ENCODE results near the gene GDF10.

Gene GDF10

DNA sequence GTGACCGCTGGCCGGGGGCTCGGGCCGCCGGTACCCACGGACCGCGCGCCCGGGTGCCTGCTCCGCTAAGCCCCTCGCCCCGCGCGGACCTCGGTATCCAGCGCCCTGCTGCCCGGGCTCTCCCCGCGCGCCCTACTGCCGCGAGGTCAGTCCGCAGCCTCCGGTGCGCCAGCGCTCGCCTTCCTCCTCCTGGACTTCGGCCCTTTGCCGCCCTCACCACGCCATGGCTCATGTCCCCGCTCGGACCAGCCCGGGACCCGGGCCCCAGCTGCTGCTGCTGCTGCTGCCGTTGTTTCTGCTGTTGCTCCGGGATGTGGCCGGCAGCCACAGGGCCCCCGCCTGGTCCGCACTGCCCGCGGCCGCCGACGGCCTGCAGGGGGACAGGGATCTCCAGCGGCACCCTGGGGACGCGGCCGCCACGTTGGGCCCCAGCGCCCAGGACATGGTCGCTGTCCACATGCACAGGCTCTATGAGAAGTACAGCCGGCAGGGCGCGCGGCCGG, 483 bp downstream of the GDF10 start:
- H3K27ac ChIP-seq (replicated peaks): no peak overlapping the region
- peaks cover 38% of the 10 kb centered on the region for H3K27me3 ChIP-seq (ENCODE audit: insufficient read depth, poor library complexity, severe bottlenecking)
- H3K4me3 ChIP-seq (replicated peaks; ENCODE audit: insufficient read depth, low read length): no peak overlapping the region
- TF ChIP-seq SPI1 (IDR thresholded peaks at IDR 0.05; ENCODE audit: borderline replicate concordance, low read depth) (no peak), GABPA (IDR thresholded peaks at IDR 0.05; ENCODE audit: low read depth) (no peak), POLR2AphosphoS5 (IDR thresholded peaks at IDR 0.05; ENCODE audit: low read depth) (no peak)
- TF ChIP-seq, protein P1, sequence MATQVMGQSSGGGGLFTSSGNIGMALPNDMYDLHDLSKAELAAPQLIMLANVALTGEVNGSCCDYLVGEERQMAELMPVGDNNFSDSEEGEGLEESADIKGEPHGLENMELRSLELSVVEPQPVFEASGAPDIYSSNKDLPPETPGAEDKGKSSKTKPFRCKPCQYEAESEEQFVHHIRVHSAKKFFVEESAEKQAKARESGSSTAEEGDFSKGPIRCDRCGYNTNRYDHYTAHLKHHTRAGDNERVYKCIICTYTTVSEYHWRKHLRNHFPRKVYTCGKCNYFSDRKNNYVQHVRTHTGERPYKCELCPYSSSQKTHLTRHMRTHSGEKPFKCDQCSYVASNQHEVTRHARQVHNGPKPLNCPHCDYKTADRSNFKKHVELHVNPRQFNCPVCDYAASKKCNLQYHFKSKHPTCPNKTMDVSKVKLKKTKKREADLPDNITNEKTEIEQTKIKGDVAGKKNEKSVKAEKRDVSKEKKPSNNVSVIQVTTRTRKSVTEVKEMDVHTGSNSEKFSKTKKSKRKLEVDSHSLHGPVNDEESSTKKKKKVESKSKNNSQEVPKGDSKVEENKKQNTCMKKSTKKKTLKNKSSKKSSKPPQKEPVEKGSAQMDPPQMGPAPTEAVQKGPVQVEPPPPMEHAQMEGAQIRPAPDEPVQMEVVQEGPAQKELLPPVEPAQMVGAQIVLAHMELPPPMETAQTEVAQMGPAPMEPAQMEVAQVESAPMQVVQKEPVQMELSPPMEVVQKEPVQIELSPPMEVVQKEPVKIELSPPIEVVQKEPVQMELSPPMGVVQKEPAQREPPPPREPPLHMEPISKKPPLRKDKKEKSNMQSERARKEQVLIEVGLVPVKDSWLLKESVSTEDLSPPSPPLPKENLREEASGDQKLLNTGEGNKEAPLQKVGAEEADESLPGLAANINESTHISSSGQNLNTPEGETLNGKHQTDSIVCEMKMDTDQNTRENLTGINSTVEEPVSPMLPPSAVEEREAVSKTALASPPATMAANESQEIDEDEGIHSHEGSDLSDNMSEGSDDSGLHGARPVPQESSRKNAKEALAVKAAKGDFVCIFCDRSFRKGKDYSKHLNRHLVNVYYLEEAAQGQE (IDR thresholded peaks at IDR 0.05; ENCODE audit: insufficient replicate concordance, low read depth): no peak
- TF ChIP-seq, protein P2, sequence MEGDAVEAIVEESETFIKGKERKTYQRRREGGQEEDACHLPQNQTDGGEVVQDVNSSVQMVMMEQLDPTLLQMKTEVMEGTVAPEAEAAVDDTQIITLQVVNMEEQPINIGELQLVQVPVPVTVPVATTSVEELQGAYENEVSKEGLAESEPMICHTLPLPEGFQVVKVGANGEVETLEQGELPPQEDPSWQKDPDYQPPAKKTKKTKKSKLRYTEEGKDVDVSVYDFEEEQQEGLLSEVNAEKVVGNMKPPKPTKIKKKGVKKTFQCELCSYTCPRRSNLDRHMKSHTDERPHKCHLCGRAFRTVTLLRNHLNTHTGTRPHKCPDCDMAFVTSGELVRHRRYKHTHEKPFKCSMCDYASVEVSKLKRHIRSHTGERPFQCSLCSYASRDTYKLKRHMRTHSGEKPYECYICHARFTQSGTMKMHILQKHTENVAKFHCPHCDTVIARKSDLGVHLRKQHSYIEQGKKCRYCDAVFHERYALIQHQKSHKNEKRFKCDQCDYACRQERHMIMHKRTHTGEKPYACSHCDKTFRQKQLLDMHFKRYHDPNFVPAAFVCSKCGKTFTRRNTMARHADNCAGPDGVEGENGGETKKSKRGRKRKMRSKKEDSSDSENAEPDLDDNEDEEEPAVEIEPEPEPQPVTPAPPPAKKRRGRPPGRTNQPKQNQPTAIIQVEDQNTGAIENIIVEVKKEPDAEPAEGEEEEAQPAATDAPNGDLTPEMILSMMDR (IDR thresholded peaks at IDR 0.05; ENCODE audit: insufficient read depth, low read length): no peak
- DNase-seq (ENCODE audit: low read depth in 1 of 2, low spot score in 1 of 2): no peak

DNA sequence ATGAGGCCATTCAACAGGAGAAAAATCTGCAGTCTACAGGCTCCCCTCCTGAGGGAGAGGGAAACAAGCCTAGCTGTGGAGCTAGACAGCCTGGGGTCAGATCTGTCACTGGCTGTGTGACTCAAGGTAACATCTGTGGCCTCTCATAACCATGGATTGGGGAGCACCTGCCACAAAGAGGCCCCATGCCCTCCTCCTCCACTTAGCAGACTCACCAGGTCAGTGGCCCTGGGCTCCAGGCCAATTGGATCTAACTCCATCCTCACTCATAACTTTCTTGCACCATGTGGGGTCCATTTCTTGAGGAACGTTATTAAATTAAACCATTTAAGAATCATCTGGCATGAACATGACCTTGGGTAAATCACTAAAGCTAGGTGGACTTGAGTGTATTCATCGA, 1.8 kb downstream of the GDF10 start:
- TF ChIP-seq POLR2AphosphoS5 (IDR thresholded peaks at IDR 0.05; ENCODE audit: low read depth): no peak
- TF ChIP-seq, protein P2 (IDR thresholded peaks at IDR 0.05; ENCODE audit: insufficient read depth, low read length): no peak
- TF ChIP-seq GABPA (IDR thresholded peaks at IDR 0.05; ENCODE audit: low read depth): no peak
- TF ChIP-seq, protein P1 (IDR thresholded peaks at IDR 0.05; ENCODE audit: insufficient replicate concordance, low read depth): no peak
- TF ChIP-seq SPI1 (IDR thresholded peaks at IDR 0.05; ENCODE audit: borderline replicate concordance, low read depth): no peak
- H3K4me3 ChIP-seq (replicated peaks; ENCODE audit: insufficient read depth, low read length): no peak overlapping the region
- no peak overlapping the region for H3K27ac ChIP-seq (replicated peaks)
- peaks cover 34% of the 10 kb centered on the region for H3K27me3 ChIP-seq (ENCODE audit: insufficient read depth, poor library complexity, severe bottlenecking)
- DNase-seq (ENCODE audit: low read depth in 1 of 2, low spot score in 1 of 2): no peak

DNA sequence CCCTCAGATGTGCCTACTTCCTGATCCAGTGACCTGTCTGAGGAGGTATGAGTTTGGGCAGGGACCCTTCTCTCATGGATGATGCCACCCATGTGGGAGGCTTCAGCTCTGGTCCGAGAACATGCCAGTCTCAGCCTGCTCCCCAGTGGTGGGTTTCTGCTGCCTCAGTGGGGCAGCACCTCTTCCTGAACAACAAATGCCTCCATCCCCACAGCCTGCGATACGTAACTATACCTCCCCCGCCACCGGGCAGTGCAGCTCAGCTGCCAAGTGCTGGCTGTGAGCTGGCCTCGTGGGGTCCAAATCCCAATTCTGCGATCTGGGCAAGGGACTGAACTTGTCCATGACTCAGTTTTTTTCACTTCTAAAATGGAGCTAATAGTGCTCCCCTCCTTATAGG, 3.1 kb downstream of the GDF10 start:
- Histone ChIP-seq H3K27me3 (ENCODE audit: insufficient read depth, poor library complexity, severe bottlenecking) (peaks cover 31% of the 10 kb centered on the region), H3K4me3 (replicated peaks; ENCODE audit: insufficient read depth, low read length) (no peak overlapping the region), H3K27ac (replicated peaks) (no peak overlapping the region)
- no peak for DNase-seq (ENCODE audit: low read depth in 1 of 2, low spot score in 1 of 2)
- no peak for TF ChIP-seq SPI1 (IDR thresholded peaks at IDR 0.05; ENCODE audit: borderline replicate concordance, low read depth)
- no peak for TF ChIP-seq POLR2AphosphoS5 (IDR thresholded peaks at IDR 0.05; ENCODE audit: low read depth)
- TF ChIP-seq, protein P2 (IDR thresholded peaks at IDR 0.05; ENCODE audit: insufficient read depth, low read length): no peak
- TF ChIP-seq GABPA (IDR thresholded peaks at IDR 0.05; ENCODE audit: low read depth): no peak

DNA sequence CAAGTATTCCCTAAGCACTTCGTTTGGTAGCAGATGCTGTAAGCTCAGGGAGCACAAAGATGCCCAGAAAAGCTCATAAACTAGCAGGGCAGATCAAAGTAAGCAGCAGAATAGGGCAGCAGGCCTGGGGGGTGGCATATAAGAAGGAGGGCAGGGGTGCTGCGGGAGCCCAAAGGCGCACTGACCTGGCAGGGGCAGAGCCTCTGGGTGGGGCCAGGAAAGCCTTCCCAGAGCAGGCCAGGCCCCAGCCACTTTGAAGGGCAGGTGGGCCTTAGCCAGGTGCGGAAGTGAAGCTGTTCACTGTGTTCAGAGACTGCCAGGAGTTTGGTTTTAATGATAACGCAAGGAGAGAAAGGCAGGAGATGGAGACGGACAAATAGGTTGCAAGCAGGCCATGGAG, 3.9 kb downstream of the GDF10 start:
- no peak for DNase-seq (ENCODE audit: low read depth in 1 of 2, low spot score in 1 of 2)
- no peak overlapping the region for H3K4me3 ChIP-seq (replicated peaks; ENCODE audit: insufficient read depth, low read length)
- H3K27ac ChIP-seq (replicated peaks): no peak overlapping the region
- TF ChIP-seq POLR2AphosphoS5 (IDR thresholded peaks at IDR 0.05; ENCODE audit: low read depth) (no peak), SPI1 (IDR thresholded peaks at IDR 0.05; ENCODE audit: borderline replicate concordance, low read depth) (no peak), GABPA (IDR thresholded peaks at IDR 0.05; ENCODE audit: low read depth) (no peak)
- TF ChIP-seq, protein P2 (IDR thresholded peaks at IDR 0.05; ENCODE audit: insufficient read depth, low read length): no peak
- TF ChIP-seq, protein P1 (IDR thresholded peaks at IDR 0.05; ENCODE audit: insufficient replicate concordance, low read depth): no peak
- H3K27me3 ChIP-seq (ENCODE audit: insufficient read depth, poor library complexity, severe bottlenecking): peaks cover 27% of the 10 kb centered on the region

Data from HL-60 (cell line).